Endothelial cell of umbilical vein (primary cell): ENCODE data around the gene CDK4. TPM values are rescaled to one million over a fixed set of nuclear protein-coding genes. Genes with fewer than 3 reads are reported as not detected.

ENCODE experiments used
- BruUV-seq: library from RNA; stranded (reverse); fragments of 400-500 nt; replicated peaks from 2 replicates; lab custom pipeline; 2021; lab: Mats Ljungman, UMichigan
- CTCF ChIA-PET: fragments of 300-600, 350-600 bp; sonication (Branson Sonifier 250); formaldehyde crosslinking; loops from one replicate; lab custom pipeline; 2021; ENCODE audit warnings: antibody characterized with exemption, inconsistent platforms; lab: Charles Lee
- POLR2A ChIA-PET: fragments of 300-600, 350-600 bp; sonication (Branson Sonifier 250); formaldehyde crosslinking; loops from one replicate; lab custom pipeline; 2021; ENCODE audit warnings: antibody characterized with exemption, inconsistent platforms; lab: Charles Lee
- DNase-seq: peaks from one replicate; pipeline ENCODE4 v3.0.0-alpha.2; 2011; ENCODE audit warnings: low read depth, low spot score
- FAIRE-seq: peaks from 2 replicates; lab custom pipeline; 2011; peaks lifted over from hg19 to GRCh38; lab: Jason Lieb, UNC
- H2AFZ ChIP-seq: 2 replicates; pipeline ENCODE4 v1.6.0; 2012; ENCODE audit warnings: low read depth, low read length, control low read depth, inconsistent platforms
- H3K27ac ChIP-seq: 2 replicates; pipeline ENCODE4 v1.5.1; 2011; ENCODE audit warnings: low read depth, mild to moderate bottlenecking, control low read depth, low read length, moderate library complexity; ENCODE audit not compliant: insufficient read depth
- H3K27me3 ChIP-seq, 2 experiments: 2 replicates each; pipeline versions ENCODE4 v1.6.0 to v1.6.1; 2011; ENCODE audit warnings: low read length in 2 of 2, mixed read lengths in 1 of 2; ENCODE audit not compliant: control insufficient read depth in 2 of 2, insufficient read depth in 2 of 2
- H3K36me3 ChIP-seq, 2 experiments: 2 replicates in 1 of 2; 3 replicates in 1 of 2; pipeline ENCODE4 v1.5.1; 2011; ENCODE audit warnings: low read length in 2 of 2, mild to moderate bottlenecking in 1 of 2, moderate library complexity in 1 of 2; ENCODE audit not compliant: control insufficient read depth in 2 of 2, insufficient read depth in 2 of 2; ENCODE audit errors: extremely low read depth in 1 of 2
- H3K4me1 ChIP-seq: 3 replicates; pipeline ENCODE4 v1.5.1; 2011; ENCODE audit warnings: mild to moderate bottlenecking, low read length; ENCODE audit not compliant: control insufficient read depth, insufficient read depth; ENCODE audit errors: extremely low read depth
- H3K4me2 ChIP-seq: 2 replicates; pipeline ENCODE4 v1.6.1; 2011; ENCODE audit warnings: low read length, control low read depth, mixed read lengths; ENCODE audit not compliant: insufficient read depth
- H3K4me3 ChIP-seq, 3 experiments: fragments of 200-600 bp in 1 of 3; sonication (generic), shearing (Covaris generic) in 1 of 3; replicated peaks in 1 of 3; 2 replicates each; pipeline ENCODE4 v1.5.1; 2011 to 2016; ENCODE audit warnings: control low read depth in 3 of 3, low read length in 3 of 3, mild to moderate bottlenecking in 2 of 3, inconsistent platforms in 1 of 3, low read depth in 1 of 3, moderate library complexity in 1 of 3; ENCODE audit not compliant: insufficient read depth in 1 of 3
- H3K79me2 ChIP-seq: 2 replicates; pipeline ENCODE4 v1.6.0; 2012; ENCODE audit warnings: low read length, inconsistent platforms; ENCODE audit not compliant: control insufficient read depth, insufficient read depth
- H3K9ac ChIP-seq: replicated peaks from 2 replicates; pipeline ENCODE3; 2011; ENCODE audit warnings: low read length, control low read depth; ENCODE audit not compliant: insufficient read depth; ENCODE audit errors: extremely low read depth
- H3K9me1 ChIP-seq: replicated peaks from 3 replicates; pipeline ENCODE4 v1.6.0; 2011; ENCODE audit warnings: mild to moderate bottlenecking, low read length; ENCODE audit not compliant: control insufficient read depth, insufficient read depth; ENCODE audit errors: extremely low read depth
- H3K9me3 ChIP-seq: replicated peaks from 2 replicates; pipeline ENCODE4 v1.5.1; 2012; ENCODE audit warnings: low read length, inconsistent platforms; ENCODE audit not compliant: control insufficient read depth, insufficient read depth
- H4K20me1 ChIP-seq: replicated peaks from 2 replicates; pipeline ENCODE3; 2011; ENCODE audit warnings: mild to moderate bottlenecking, low read length; ENCODE audit not compliant: control insufficient read depth, insufficient read depth; ENCODE audit errors: extremely low read depth
- CTCF ChIP-seq, 2 donors: IDR thresholded peaks; 1 replicate in 1 of 2; 2 replicates in 1 of 2; pipeline ENCODE4 v1.5.1; 2011; ENCODE audit warnings: low read length in 2 of 2, mild to moderate bottlenecking in 2 of 2, moderate library complexity in 2 of 2, control low read depth in 1 of 2, inconsistent platforms in 1 of 2, low read depth in 1 of 2; ENCODE audit not compliant: insufficient read depth in 1 of 2; ENCODE audit errors: extremely low read depth in 1 of 2
- EZH2 ChIP-seq: IDR thresholded peaks from 2 replicates; pipeline ENCODE4 v1.6.1; 2012; ENCODE audit warnings: borderline replicate concordance, low read depth, mild to moderate bottlenecking, moderate library complexity, low read length, inconsistent platforms; ENCODE audit not compliant: severe bottlenecking
- FOS ChIP-seq: IDR thresholded peaks from 2 replicates; pipeline ENCODE4 v1.6.1; 2011; ENCODE audit warnings: mild to moderate bottlenecking, low read length, moderate library complexity, borderline replicate concordance; ENCODE audit not compliant: insufficient read depth
- GATA2 ChIP-seq: IDR thresholded peaks from 2 replicates; pipeline ENCODE4 v1.7.0; 2011; ENCODE audit warnings: low read depth, mild to moderate bottlenecking, moderate library complexity, mixed read lengths, low read length; ENCODE audit not compliant: insufficient read length, insufficient read depth
- JUN ChIP-seq: IDR thresholded peaks from 2 replicates; pipeline ENCODE4 v1.6.1; 2011; ENCODE audit warnings: borderline replicate concordance, low read depth; ENCODE audit not compliant: insufficient read length, insufficient read depth
- MAX ChIP-seq: IDR thresholded peaks from 2 replicates; pipeline ENCODE4 v1.6.1; 2011; ENCODE audit not compliant: insufficient read depth, insufficient read length
- MYC ChIP-seq: IDR thresholded peaks from one replicate; pipeline ENCODE4 v1.6.1; 2011; ENCODE audit warnings: mild to moderate bottlenecking, low read depth, low read length
- POLR2A ChIP-seq: IDR thresholded peaks from 2 replicates; pipeline ENCODE4 v1.6.1; 2012; ENCODE audit warnings: low read depth, mild to moderate bottlenecking, control low read depth, low read length
- POLR2AphosphoS5 ChIP-seq: IDR thresholded peaks from 2 replicates; pipeline ENCODE4 v1.6.1; 2012; ENCODE audit warnings: low read depth, mild to moderate bottlenecking, control low read depth, low read length, moderate library complexity; ENCODE audit not compliant: insufficient read depth
- dilution Hi-C: fragments of 300-500 bp; cut with MboI; formaldehyde crosslinking; loops from one replicate; pipeline ENCODE4 v1.15.0; 2019; ENCODE audit warnings: low sequenced_read_pairs; ENCODE audit not compliant: extremely low pct_ligation_motif_present
- intact Hi-C: fragments of 100-400 bp; cut with micrococcal nuclease; formaldehyde crosslinking; loops from one replicate; pipeline ENCODE4 v1.10.0; 2022
- polyA plus RNA-seq, 4 experiments: library from polyadenylated mRNA; depleted of rRNA in 3 of 4; stranded (reverse) in 3 of 4; unstranded in 1 of 4; fragments of >200 nt; gene quantifications; 2 replicates each; pipeline versions ENCODE4 v1.2.1 to v1.2.3, GENCODE V29; 2011 to 2012; ENCODE audit warnings: missing spikeins in 1 of 4
- total RNA-seq: library from RNA; stranded (reverse); gene quantifications from 2 replicates; pipeline ENCODE4 v1.2.3, GENCODE V29; 2021

The CDK4 gene
- total and polyA plus RNA-seq, 2 donors (not counting 3 experiments of a cell fraction or from before 2014, with no cell fraction given) = 171 to 332 TPM

DNA sequence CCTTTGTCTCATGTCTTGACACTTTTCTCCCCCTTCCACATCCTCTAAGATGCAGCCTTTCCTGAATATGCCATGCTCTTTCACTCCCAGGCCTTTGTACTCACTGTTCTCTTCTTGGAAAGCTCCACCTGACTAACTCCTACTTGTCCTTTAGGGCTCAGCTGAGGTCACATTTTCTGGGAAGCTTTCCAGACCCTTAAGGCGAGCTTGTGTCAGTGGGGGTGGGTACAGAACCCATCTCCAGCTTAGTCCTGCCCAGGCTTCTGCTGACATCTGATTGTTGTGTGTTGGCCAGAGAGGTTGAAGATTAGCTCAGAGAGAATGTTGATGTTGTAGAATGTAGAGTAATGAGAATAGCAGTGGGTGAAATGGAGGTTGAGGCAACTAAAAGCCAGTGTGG is 27.6 kb upstream of the CDK4 start:
- H3K27me3 ChIP-seq = no peaks in the 10 kb centered on the region
- intact Hi-C loops = no loop called here
- peaks cover 14% of the 10 kb centered on the region for H3K79me2 ChIP-seq
- peaks cover 0 to 3% of the 10 kb centered on the region in 2 experiments for H3K36me3 ChIP-seq
- CTCF ChIA-PET = interaction anchor here (1.0 to 2.7 kb wide), 2 partner anchors 23 to 53 kb away, joined by 3 to 8 read pairs; no protein-coding TSS in a partner anchor
- BruUV-seq = no TSS peak
- H3K4me3 ChIP-seq = no peak overlapping the region
- no peak for DNase-seq
- POLR2A ChIA-PET = interaction anchor here (0.6 kb wide), 1 partner anchor 38 kb away, joined by 4 read pairs; no protein-coding TSS in a partner anchor
- H3K9me1 ChIP-seq = no peaks in the 10 kb centered on the region
- H2AFZ ChIP-seq = no peak overlapping the region
- H3K27ac ChIP-seq = no peak overlapping the region
- TF ChIP-seq POLR2AphosphoS5 = no peak
- H3K4me1 ChIP-seq = peaks cover 7% of the 10 kb centered on the region
- H3K4me2 ChIP-seq = no peak overlapping the region
- no peak overlapping the region for H3K9ac ChIP-seq
- FAIRE-seq = no peak
- no peaks in the 10 kb centered on the region for H4K20me1 ChIP-seq
- H3K9me3 ChIP-seq = no peaks in the 10 kb centered on the region
- dilution Hi-C loops = no loop called here

DNA sequence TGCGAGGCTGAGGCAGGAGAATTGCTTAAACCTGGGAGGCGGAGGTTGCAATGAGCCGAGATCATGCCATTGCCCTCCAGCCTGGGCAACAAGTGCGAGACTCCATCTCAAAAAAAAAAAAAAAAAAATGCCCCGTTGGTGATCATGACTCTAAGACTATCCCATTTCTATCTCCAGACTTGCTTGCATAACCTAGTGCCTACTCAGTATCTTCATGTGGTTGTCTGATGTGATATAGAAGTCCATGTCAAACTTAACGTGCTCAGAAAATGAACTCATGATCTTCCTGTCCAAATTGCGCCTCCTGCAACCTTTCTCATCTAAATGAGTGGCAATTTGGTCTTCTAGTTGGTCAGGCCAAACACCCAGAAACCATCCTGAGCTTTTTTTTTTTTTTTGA is 25.8 kb upstream of the CDK4 start:
- ChIA-PET POLR2A (no interaction called here), CTCF (interaction anchor here (1.1 kb wide), 1 partner anchor 21 kb away, joined by 4 read pairs; no protein-coding TSS in a partner anchor)
- no peak overlapping the region for H2AFZ ChIP-seq
- H3K9me3 ChIP-seq = no peaks in the 10 kb centered on the region
- H3K4me2 ChIP-seq = no peak overlapping the region
- FAIRE-seq (no peak), DNase-seq (no peak)
- H3K27me3 ChIP-seq = no peaks in the 10 kb centered on the region
- no peak for TF ChIP-seq GATA2
- TF ChIP-seq EZH2 = no peak
- no peak for TF ChIP-seq CTCF (IDR thresholded peaks at IDR 0.05; ENCODE audit: extremely low read depth in 1 of 2, insufficient read depth in 1 of 2, low read depth in 1 of 2, low read length in 2 of 2)
- no peak for TF ChIP-seq MYC
- no peak for TF ChIP-seq POLR2AphosphoS5
- no peak for TF ChIP-seq JUN
- no peak for TF ChIP-seq MAX
- no peak for TF ChIP-seq POLR2A
- no peak for TF ChIP-seq FOS
- dilution Hi-C loops (no loop called here), intact Hi-C loops (no loop called here)
- H3K4me1 ChIP-seq = peaks cover 4% of the 10 kb centered on the region
- no peak overlapping the region for H3K27ac ChIP-seq
- no peak overlapping the region for H3K4me3 ChIP-seq
- no peaks in the 10 kb centered on the region for H4K20me1 ChIP-seq
- no TSS peak for BruUV-seq
- peaks cover 0 to 3% of the 10 kb centered on the region in 2 experiments for H3K36me3 ChIP-seq
- H3K9me1 ChIP-seq = no peaks in the 10 kb centered on the region
- H3K79me2 ChIP-seq = peaks cover 2% of the 10 kb centered on the region
- no peak overlapping the region for H3K9ac ChIP-seq
